Trophoblast cell (in vitro differentiated cells and primary cell): Measurements from ENCODE around the gene CLPSL1.

Source experiments
- DNase-seq, 2 donors: peaks; one replicate each; pipeline ENCODE4 v3.0.0-alpha.2; 2016
- H2AFZ ChIP-seq: 2 replicates; pipeline ENCODE4 v1.6.1; 2013; ENCODE audit warnings: low read length, moderate library complexity, mild to moderate bottlenecking; ENCODE audit not compliant: insufficient read depth, poor library complexity
- H2AK5ac ChIP-seq: 2 replicates; pipeline ENCODE4 v1.6.1; 2013; ENCODE audit warnings: mild to moderate bottlenecking, low read length
- H2BK120ac ChIP-seq: 2 replicates; pipeline ENCODE4 v1.6.1; 2013; ENCODE audit warnings: low read length, mild to moderate bottlenecking, moderate library complexity; ENCODE audit not compliant: insufficient read depth, poor library complexity
- H2BK12ac ChIP-seq: 2 replicates; pipeline ENCODE4 v1.6.1; 2013; ENCODE audit warnings: mild to moderate bottlenecking, low read length, moderate library complexity
- H2BK5ac ChIP-seq: 2 replicates; pipeline ENCODE4 v1.6.1; 2013; ENCODE audit warnings: low read length, low read depth, moderate library complexity, mild to moderate bottlenecking; ENCODE audit not compliant: poor library complexity
- H3K14ac ChIP-seq: 2 replicates; pipeline ENCODE4 v1.6.1; 2013; ENCODE audit warnings: mild to moderate bottlenecking, low read length
- H3K18ac ChIP-seq: 2 replicates; pipeline ENCODE4 v1.6.1; 2013; ENCODE audit warnings: mild to moderate bottlenecking, low read length
- H3K23ac ChIP-seq: 2 replicates; pipeline ENCODE4 v1.6.1; 2013; ENCODE audit warnings: low read length
- H3K27ac ChIP-seq: 2 replicates; pipeline ENCODE4 v1.5.1; 2013; ENCODE audit warnings: low read depth, mild to moderate bottlenecking, inconsistent platforms, low read length, moderate library complexity
- H3K27me3 ChIP-seq: 2 replicates; pipeline ENCODE4 v1.6.1; 2013; ENCODE audit warnings: inconsistent platforms, mild to moderate bottlenecking, low read length, moderate library complexity; ENCODE audit not compliant: insufficient read depth
- H3K36me3 ChIP-seq, 2 experiments: 1 replicate in 1 of 2; 2 replicates in 1 of 2; pipeline ENCODE4 v1.6.1; 2013; ENCODE audit warnings: low read length in 2 of 2, mild to moderate bottlenecking in 2 of 2, moderate library complexity in 1 of 2; ENCODE audit not compliant: insufficient read depth in 2 of 2, control insufficient read depth in 1 of 2
- H3K4ac ChIP-seq: 2 replicates; pipeline ENCODE4 v1.6.1; 2013; ENCODE audit warnings: low read depth, mild to moderate bottlenecking, low read length, moderate library complexity
- H3K4me1 ChIP-seq, 2 experiments: 1 replicate in 1 of 2; 2 replicates in 1 of 2; pipeline ENCODE4 v1.6.1; 2013; ENCODE audit warnings: low read length in 2 of 2, mild to moderate bottlenecking in 2 of 2, moderate library complexity in 1 of 2; ENCODE audit not compliant: insufficient read depth in 2 of 2, control insufficient read depth in 1 of 2
- H3K4me2 ChIP-seq: 2 replicates; pipeline ENCODE4 v1.6.1; 2013; ENCODE audit warnings: inconsistent platforms, mild to moderate bottlenecking, low read length, moderate library complexity
- H3K4me3 ChIP-seq: 2 replicates; pipeline ENCODE4 v1.5.1; 2013; ENCODE audit warnings: mild to moderate bottlenecking, low read depth, low read length, inconsistent platforms
- H3K79me1 ChIP-seq: one replicate; pipeline ENCODE4 v1.6.1; 2013; ENCODE audit warnings: low read length
- H3K79me2 ChIP-seq: 2 replicates; pipeline ENCODE4 v1.6.1; 2013; ENCODE audit warnings: low read length, mild to moderate bottlenecking; ENCODE audit not compliant: control insufficient read depth, insufficient read depth, poor library complexity
- H3K9ac ChIP-seq: 2 replicates; pipeline ENCODE4 v1.6.1; 2013; ENCODE audit warnings: mild to moderate bottlenecking, low read length
- H3K9me3 ChIP-seq: 2 replicates; pipeline ENCODE4 v1.6.1; 2013; ENCODE audit warnings: low read depth, mild to moderate bottlenecking, control low read depth, inconsistent platforms, low read length; ENCODE audit not compliant: insufficient read depth
- H4K12ac ChIP-seq: 2 replicates; pipeline ENCODE4 v1.6.1; 2013; ENCODE audit warnings: low read depth, mild to moderate bottlenecking, low read length, moderate library complexity
- H4K8ac ChIP-seq: 2 replicates; pipeline ENCODE4 v1.6.1; 2013; ENCODE audit warnings: low read depth, mild to moderate bottlenecking, low read length, moderate library complexity
- H4K91ac ChIP-seq: one replicate; pipeline ENCODE4 v1.6.1; 2013; ENCODE audit warnings: low read depth, mild to moderate bottlenecking, low read length, moderate library complexity
- WGBS: extraction: QIAGEN DNeasy Blood & Tissue Kit; methylation state at CpG from one replicate; pipeline ENCODE4 v1.1.7; 2013; ENCODE audit warnings: missing lambda C conversion rate; ENCODE audit not compliant: insufficient read length, insufficient coverage; ENCODE audit errors: extremely low coverage; 5-methylcytosine and 5-hydroxymethylcytosine counted together

Gene CLPSL1

GRCh38 chr6:35746516-35746915 is 34.3 kb upstream of the CLPSL1 start:
- Histone ChIP-seq H2AK5ac (no peak overlapping the region), H3K18ac (no peak overlapping the region), H3K23ac (peak overlapping the region; percentile 12), H2AFZ (no peak overlapping the region), H3K9ac (no peak overlapping the region), H3K4ac (no peak overlapping the region), H3K27me3 (no peaks in the 10 kb centered on the region), H4K8ac (no peak overlapping the region), H2BK12ac (no peak overlapping the region), H3K79me1 (no peaks in the 10 kb centered on the region), H3K4me2 (no peak overlapping the region), H3K14ac (no peak overlapping the region), H3K4me1 (peaks cover 0 to 5% of the 10 kb centered on the region in 2 experiments), H3K4me3 (no peak overlapping the region), H3K27ac (no peak overlapping the region), H3K9me3 (no peaks in the 10 kb centered on the region), H4K12ac (no peak overlapping the region), H2BK5ac (no peak overlapping the region), H2BK120ac (no peak overlapping the region), H3K79me2 (no peaks in the 10 kb centered on the region), H3K36me3 (no peaks in the 10 kb centered on the region), H4K91ac (no peak overlapping the region)
- DNase-seq = no peak
- no CpG with 5 or more reads among the region's 3 CpGs for WGBS

GRCh38 chr6:35747877-35748276 is 32.9 kb upstream of the CLPSL1 start:
- Histone ChIP-seq H2AK5ac (no peak overlapping the region), H3K36me3 (no peaks in the 10 kb centered on the region), H2BK12ac (no peak overlapping the region), H3K79me2 (no peaks in the 10 kb centered on the region), H3K18ac (no peak overlapping the region), H3K9me3 (no peaks in the 10 kb centered on the region), H3K14ac (no peak overlapping the region), H2BK120ac (no peak overlapping the region), H2BK5ac (no peak overlapping the region), H3K27ac (no peak overlapping the region), H3K4me3 (no peak overlapping the region), H4K91ac (no peak overlapping the region), H3K4ac (no peak overlapping the region), H3K27me3 (no peaks in the 10 kb centered on the region), H3K79me1 (no peaks in the 10 kb centered on the region), H2AFZ (no peak overlapping the region), H3K9ac (no peak overlapping the region), H3K23ac (no peak overlapping the region), H3K4me2 (no peak overlapping the region), H3K4me1 (peaks cover 0 to 1% of the 10 kb centered on the region in 2 experiments), H4K8ac (no peak overlapping the region), H4K12ac (no peak overlapping the region)
- no CpG with 5 or more reads among the region's 1 CpG for WGBS
- DNase-seq = no peak

DNA sequence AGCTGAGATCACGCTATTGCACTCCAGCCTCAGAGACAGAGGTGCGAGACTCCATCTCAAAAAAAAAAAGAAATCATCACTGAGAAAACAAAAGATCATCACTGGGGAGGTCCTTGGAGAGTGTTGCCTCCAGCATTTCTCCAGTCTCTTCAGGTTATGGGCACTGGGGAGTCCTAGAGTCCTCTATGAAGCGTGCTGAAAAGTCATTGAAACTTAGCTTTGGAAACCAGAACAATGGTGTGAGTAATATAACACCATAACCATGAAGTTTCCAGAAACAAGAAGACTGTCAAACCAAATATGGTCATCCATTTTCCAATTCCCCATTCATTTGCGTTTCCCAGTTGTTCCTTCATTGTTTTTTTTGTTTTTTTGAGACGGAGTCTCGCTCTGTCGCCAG is 30.3 kb upstream of the CLPSL1 start:
- no peak overlapping the region for H3K14ac ChIP-seq
- no peak overlapping the region for H3K4me3 ChIP-seq
- no peak overlapping the region for H2AFZ ChIP-seq
- no peaks in the 10 kb centered on the region for H3K79me2 ChIP-seq
- H2BK5ac ChIP-seq = no peak overlapping the region
- WGBS = no CpG with 5 or more reads among the region's 7 CpGs
- no peak overlapping the region for H2AK5ac ChIP-seq
- H3K18ac ChIP-seq = no peak overlapping the region
- DNase-seq = no peak
- H2BK12ac ChIP-seq = no peak overlapping the region
- H3K9me3 ChIP-seq = no peaks in the 10 kb centered on the region
- H3K79me1 ChIP-seq = no peaks in the 10 kb centered on the region
- H3K36me3 ChIP-seq = no peaks in the 10 kb centered on the region
- no peak overlapping the region for H3K4me2 ChIP-seq
- no peak overlapping the region for H3K27ac ChIP-seq
- no peak overlapping the region for H3K9ac ChIP-seq
- H4K91ac ChIP-seq = no peak overlapping the region
- no peak overlapping the region for H3K4ac ChIP-seq
- H3K23ac ChIP-seq = no peak overlapping the region
- no peak overlapping the region for H2BK120ac ChIP-seq
- no peaks in the 10 kb centered on the region for H3K27me3 ChIP-seq
- no peak overlapping the region for H4K12ac ChIP-seq
- no peaks in the 10 kb centered on the region for H3K4me1 ChIP-seq
- H4K8ac ChIP-seq = no peak overlapping the region

GRCh38 chr6:35751594-35751993 is 29.2 kb upstream of the CLPSL1 start:
- no peak overlapping the region for H3K4me2 ChIP-seq
- no peak for DNase-seq
- no peak overlapping the region for H3K4me3 ChIP-seq
- H2BK5ac ChIP-seq = no peak overlapping the region
- H4K91ac ChIP-seq = no peak overlapping the region
- H3K79me2 ChIP-seq = no peaks in the 10 kb centered on the region
- no peaks in the 10 kb centered on the region for H3K27me3 ChIP-seq
- H3K4me1 ChIP-seq = no peaks in the 10 kb centered on the region
- H3K36me3 ChIP-seq = no peaks in the 10 kb centered on the region
- H3K9me3 ChIP-seq = no peaks in the 10 kb centered on the region
- no peak overlapping the region for H3K27ac ChIP-seq
- no peak overlapping the region for H4K12ac ChIP-seq
- H2BK120ac ChIP-seq = no peak overlapping the region
- H3K18ac ChIP-seq = no peak overlapping the region
- H3K14ac ChIP-seq = no peak overlapping the region
- WGBS = no CpG with 5 or more reads among the region's 4 CpGs
- H2BK12ac ChIP-seq = no peak overlapping the region
- no peak overlapping the region for H2AK5ac ChIP-seq
- H2AFZ ChIP-seq = no peak overlapping the region
- H3K79me1 ChIP-seq = no peaks in the 10 kb centered on the region
- no peak overlapping the region for H4K8ac ChIP-seq
- H3K9ac ChIP-seq = no peak overlapping the region
- no peak overlapping the region for H3K4ac ChIP-seq
- no peak overlapping the region for H3K23ac ChIP-seq
